DOHH2 (cell line): ENCODE results near the gene NETO2.
A peak's percentile ranks its signal among the peaks of the same experiment; 100 is the strongest.

Experiments used
- CTCF ChIP-seq: fragments of 200-600 bp; sonication (generic); IDR thresholded peaks from one replicate; pipeline ENCODE4 v1.5.1; 2014; ENCODE audit warnings: antibody characterized with exemption, mild to moderate bottlenecking, low read depth, low read length; ENCODE audit not compliant: poor library complexity, severe bottlenecking
- EZH2phosphoT487 ChIP-seq: fragments of 200-600 bp; sonication (generic); IDR thresholded peaks from 2 replicates; pipeline ENCODE4 v1.6.1; 2017; ENCODE audit warnings: borderline replicate concordance, mild to moderate bottlenecking, antibody characterized with exemption, low read length, moderate library complexity, mixed read lengths

- TF ChIP-seq CTCF (peak; percentile 21), EZH2phosphoT487 (no peak)
These were observed at the start of gene NETO2 for GRCh38 chr16:47143677-47144558.
